Cardiac fibroblast (primary cell): ENCODE data around the gene ADAMTS9.

Experiments
- DNase-seq, 2 donors: peaks; one replicate each; pipeline versions ENCODE4 v3.0.0 to v3.0.0-alpha.2; 2010; ENCODE audit warnings: low read depth in 2 of 2
- H3K4me3 ChIP-seq, 2 donors: replicated peaks in 1 of 2; 1 replicate in 1 of 2; 2 replicates in 1 of 2; pipeline ENCODE4 v1.5.1; 2011; ENCODE audit warnings: low read depth in 2 of 2, low read length in 2 of 2, mild to moderate bottlenecking in 2 of 2, moderate library complexity in 1 of 2
- CTCF ChIP-seq: IDR thresholded peaks from one replicate; pipeline ENCODE4 v1.5.1; 2011; ENCODE audit warnings: low read depth, mild to moderate bottlenecking, low read length, inconsistent platforms

The ADAMTS9 gene

GRCh38 chr3:64705946-64706345 lies 18.1 kb upstream of the ADAMTS9 start:
- no peak for TF ChIP-seq CTCF
- no peak for DNase-seq
- H3K4me3 ChIP-seq: no peak overlapping the region

GRCh38 chr3:64696896-64697295 lies 9.1 kb upstream of the ADAMTS9 start:
- TF ChIP-seq CTCF: no peak
- no peak overlapping the region for H3K4me3 ChIP-seq

GRCh38 chr3:64694114-64694513 lies 6.3 kb upstream of the ADAMTS9 start:
- DNase-seq: no peak
- H3K4me3 ChIP-seq: no peak overlapping the region
- TF ChIP-seq CTCF: no peak

More at GRCh38 chr3:64696896-64697295, 9.1 kb upstream of the ADAMTS9 start:
- no peak for DNase-seq

- TF ChIP-seq CTCF: no peak
- DNase-seq: no peak
- no peak overlapping the region for H3K4me3 ChIP-seq
Observed at GRCh38 chr3:64693031-64693430, 5.2 kb upstream of the ADAMTS9 start.

GRCh38 chr3:64691051-64691450 lies 3.3 kb upstream of the ADAMTS9 start:
- H3K4me3 ChIP-seq: no peak overlapping the region
- TF ChIP-seq CTCF: no peak
- DNase-seq: peak; percentile 57 to 71

- peak; percentile 6 to 13 for DNase-seq
- peak overlapping the region; percentile 68 to 85 for H3K4me3 ChIP-seq
- TF ChIP-seq CTCF: no peak
Observed at GRCh38 chr3:64687086-64687780, 567 bp downstream of the ADAMTS9 start.
